ENCODE data around the gene FAM151A.

DNA sequence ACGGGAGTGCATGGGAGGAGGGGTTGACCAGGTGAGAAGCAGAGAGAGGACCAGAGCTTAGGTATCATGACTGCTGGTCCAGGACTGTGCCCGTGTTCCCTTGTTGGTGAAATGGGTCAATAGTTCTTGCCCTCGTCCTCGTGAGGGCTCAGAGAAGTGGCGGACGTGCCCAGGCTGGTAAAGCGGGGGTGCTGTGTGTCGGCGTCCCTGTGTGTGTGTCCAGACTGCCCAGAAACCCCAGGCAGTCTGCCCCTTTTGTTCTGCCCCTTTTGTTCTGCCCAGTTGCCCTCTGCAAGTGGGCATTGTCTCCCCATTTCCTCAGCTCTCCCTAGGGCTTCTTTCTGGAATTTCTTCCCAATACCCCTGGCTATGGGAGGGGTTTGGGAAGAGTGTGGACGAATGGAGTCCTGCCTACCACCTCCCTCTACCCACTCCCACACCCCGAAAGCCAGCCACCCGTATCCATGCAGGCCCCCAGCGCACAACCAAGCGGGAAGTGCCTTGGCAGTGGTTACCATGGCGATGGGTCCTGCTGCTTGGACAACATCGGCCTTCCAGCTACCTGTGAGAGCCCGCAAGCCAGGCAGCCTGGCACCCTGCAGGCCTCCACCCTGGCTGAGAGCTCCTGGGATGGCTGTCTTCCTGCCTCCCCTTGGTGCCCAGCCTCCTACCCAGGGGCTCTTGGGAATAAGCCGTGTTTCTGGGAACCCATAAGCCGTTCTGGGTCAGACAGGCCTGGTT, 40.6 kb downstream of the FAM151A start:
- TF ChIP-seq, protein P1, sequence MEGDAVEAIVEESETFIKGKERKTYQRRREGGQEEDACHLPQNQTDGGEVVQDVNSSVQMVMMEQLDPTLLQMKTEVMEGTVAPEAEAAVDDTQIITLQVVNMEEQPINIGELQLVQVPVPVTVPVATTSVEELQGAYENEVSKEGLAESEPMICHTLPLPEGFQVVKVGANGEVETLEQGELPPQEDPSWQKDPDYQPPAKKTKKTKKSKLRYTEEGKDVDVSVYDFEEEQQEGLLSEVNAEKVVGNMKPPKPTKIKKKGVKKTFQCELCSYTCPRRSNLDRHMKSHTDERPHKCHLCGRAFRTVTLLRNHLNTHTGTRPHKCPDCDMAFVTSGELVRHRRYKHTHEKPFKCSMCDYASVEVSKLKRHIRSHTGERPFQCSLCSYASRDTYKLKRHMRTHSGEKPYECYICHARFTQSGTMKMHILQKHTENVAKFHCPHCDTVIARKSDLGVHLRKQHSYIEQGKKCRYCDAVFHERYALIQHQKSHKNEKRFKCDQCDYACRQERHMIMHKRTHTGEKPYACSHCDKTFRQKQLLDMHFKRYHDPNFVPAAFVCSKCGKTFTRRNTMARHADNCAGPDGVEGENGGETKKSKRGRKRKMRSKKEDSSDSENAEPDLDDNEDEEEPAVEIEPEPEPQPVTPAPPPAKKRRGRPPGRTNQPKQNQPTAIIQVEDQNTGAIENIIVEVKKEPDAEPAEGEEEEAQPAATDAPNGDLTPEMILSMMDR (IDR thresholded peaks at IDR 0.05; ENCODE audit: insufficient read depth, low read length, poor library complexity, severe bottlenecking), result no peak
- TF ChIP-seq EZH2phosphoT487 (conservative IDR thresholded peaks at IDR 0.05; ENCODE audit: low read length), result no peak
